ENCODE results near the gene TRAF4.
A peak's percentile ranks its signal among the peaks of the same experiment; 100 is the strongest.
"Not testable (repeated sequence)": the region's sequence is repeated elsewhere in the genome, so short reads cannot be mapped to it uniquely, and the experiment has no call there.

The TRAF4 gene

GRCh38 chr17:28715217-28715616 lies 28.6 kb upstream of the TRAF4 start:
- no peak for DNase-seq (ENCODE audit: low read depth in 2 of 2)

DNA sequence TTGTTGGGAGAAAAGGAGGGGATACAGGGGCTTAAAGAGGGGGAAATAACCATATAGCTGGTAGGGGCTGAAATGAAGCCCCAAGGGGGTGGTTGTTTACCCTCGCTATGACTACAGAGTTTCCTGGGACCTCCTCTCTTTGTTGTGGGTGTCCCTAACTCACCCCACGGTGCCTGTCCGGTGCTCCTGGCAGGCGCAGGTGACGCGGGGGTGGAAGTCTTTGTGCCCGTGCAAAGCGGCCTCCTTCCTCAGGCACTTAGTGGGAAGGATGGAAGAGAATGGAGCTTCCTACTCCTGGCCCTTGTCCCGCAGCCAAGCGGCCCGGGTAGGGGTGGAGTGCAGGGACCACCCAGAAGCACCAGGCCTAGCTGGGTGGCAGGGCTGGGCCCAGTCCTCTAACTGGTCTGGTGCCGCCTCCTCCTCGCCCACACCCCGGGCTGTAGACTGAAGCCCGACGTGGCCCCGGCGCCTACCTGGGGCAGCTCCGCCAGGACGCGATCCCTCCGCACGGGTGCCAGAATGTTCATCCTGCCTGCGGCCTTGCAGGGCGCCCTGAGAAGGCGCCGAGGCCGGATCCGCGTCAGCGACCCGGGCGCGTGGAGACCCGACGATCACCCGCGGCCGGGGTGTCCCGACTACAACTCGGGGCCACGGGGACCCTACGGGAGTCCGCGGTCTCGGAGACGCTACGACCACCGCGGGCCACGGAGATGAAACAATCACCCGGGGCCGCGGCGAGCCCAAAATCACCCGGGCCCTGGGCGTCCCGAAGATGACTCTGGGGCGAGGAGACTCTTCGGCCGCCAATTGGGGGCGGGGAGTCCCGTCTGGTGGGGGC lies 26.9 kb upstream of the TRAF4 start:
- no peak for DNase-seq (ENCODE audit: low read depth in 2 of 2)

- DNase-seq (ENCODE audit: low read depth in 2 of 2) = no peak
Observed at GRCh38 chr17:28717578-28718332, 26.1 kb upstream of the TRAF4 start, which contains the start of gene RAB34. Gene RAB34 (minus strand): TSS chr17:28717868. CDS start chr17:28717266, 602 bp downstream.

DNA sequence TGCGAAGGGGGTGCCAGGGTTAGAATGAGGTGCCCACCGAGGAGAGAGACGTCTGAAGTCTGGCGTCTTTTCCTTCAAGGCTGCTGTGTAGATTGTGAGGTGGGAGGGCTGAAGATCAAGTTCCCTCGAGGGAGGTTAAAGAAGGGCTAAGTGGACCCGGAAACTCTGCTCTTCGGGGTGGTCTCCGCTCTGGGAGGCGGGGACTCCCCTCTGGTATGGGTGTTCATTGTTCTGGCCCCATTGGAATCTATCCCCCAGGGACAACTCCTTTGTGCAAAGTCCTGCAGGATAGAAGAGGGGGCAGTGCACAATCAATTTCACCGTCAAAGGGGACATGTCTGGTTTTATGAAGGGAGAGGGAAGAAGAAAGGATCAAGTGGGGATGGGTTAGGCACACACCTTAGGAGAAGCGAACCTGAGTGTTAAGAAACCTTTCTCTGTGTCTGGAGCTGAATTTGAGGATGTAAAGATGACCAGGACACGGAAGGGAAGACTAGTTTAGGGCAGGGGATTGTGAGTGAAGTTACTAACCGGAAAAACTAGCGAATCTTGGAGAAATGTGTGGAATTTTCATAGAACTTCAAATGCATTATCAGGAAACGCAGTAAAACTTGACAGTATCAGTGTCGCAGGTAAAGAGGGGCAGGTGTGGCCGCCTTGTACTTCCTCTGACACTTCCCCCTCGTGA lies 25.3 kb upstream of the TRAF4 start:
- DNase-seq (ENCODE audit: low read depth in 2 of 2) = no peak

GRCh38 chr17:28719021-28719433 lies 24.8 kb upstream of the TRAF4 start:
- DNase-seq (ENCODE audit: low read depth in 2 of 2) = no peak

GRCh38 chr17:28720247-28720996 lies 23.4 kb upstream of the TRAF4 start:
- no peak for DNase-seq (ENCODE audit: low read depth in 2 of 2)

DNA sequence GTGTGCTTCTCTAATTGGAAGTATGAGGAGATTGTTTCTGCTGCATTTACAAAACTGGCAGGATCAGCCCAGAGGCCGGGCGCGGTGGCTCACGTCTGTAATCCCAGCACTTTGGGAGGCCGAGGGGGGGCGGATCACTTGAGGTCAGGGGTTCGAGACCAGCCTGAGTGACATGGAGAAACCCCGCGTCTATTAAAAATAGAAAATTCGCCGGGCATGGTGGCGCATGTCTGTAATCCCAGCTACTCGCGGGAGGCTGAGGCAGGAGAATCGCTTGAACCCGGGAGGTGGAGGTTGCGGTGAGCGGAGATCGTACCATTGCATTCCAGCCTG lies 22.8 kb upstream of the TRAF4 start:
- DNase-seq (ENCODE audit: low read depth in 2 of 2) = not testable (repeated sequence)

DNA sequence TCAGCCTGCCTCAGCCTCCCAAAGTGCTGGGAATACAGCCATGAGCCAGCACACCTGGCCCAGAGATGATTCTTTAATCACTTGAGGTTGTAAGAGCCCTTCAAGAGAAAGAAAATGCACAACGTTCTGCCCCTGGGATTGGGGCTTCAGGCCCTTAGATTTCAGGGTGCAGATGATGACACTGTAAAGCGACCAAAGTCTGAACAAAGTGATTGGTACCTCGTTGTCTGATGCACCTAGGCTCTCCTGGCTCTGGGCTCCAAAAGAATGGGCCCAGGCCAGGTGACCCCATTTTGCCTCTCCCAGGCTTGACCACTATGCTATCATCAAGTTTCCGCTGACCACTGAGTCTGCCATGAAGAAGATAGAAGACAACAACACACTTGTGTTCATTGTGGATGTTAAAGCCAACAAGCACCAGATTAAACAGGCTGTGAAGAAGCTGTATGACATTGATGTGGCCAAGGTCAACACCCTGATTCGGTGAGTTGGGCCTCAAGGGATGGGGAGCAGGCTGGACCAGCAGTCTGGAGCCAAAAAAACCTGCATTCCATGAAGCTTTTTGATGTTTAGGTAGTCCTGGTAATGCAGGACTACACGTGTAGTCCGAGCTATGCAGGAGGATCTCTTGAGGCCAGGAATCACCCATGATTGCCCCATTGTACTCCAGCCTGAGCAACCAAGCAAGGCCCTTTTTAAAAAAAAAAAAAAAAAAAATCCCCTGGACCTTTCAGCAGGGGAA lies 21.2 kb upstream of the TRAF4 start:
- no peak for DNase-seq (ENCODE audit: low read depth in 2 of 2)

GRCh38 chr17:28723159-28723835 lies 20.5 kb upstream of the TRAF4 start:
- DNase-seq (ENCODE audit: low read depth in 2 of 2) = no peak

- not testable (repeated sequence) for DNase-seq (ENCODE audit: low read depth in 2 of 2)
Observed at GRCh38 chr17:28723836-28724499, 19.8 kb upstream of the TRAF4 start.

DNA sequence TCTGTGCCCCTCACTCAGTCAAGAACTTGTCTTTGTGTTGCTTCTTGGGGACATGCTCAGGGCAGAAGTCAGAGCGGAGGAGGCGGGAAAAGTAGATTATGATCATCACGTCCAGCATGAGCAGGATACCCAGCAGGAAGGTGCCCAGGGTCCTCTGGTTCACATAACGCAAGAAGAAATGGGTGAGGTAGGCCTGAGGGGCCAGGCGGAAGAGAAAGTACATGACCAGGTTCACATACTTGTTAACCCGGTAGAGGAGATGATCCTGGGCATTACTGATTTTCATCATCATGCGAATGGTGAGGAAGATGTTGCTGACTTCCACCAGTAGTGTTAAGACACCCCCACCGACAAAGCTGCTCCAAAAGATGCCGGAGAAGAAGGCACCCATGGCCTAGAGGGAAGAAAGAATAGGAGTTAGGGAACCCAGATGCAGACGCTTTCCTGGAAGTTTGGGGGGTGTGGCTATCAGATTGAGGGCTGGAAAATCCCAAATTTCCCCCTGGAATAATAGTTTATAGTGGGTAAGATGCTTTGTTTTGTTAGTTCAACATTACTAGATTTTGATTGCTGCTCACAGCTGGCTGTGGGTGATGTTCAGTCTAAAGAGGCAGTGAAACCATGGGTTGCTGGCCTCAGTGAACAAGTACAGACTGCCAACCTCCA lies 19.2 kb upstream of the TRAF4 start:
- DNase-seq (ENCODE audit: low read depth in 2 of 2) = no peak

- DNase-seq (ENCODE audit: low read depth in 2 of 2) = no peak
Observed at GRCh38 chr17:28725166-28725659, 18.6 kb upstream of the TRAF4 start.

DNA sequence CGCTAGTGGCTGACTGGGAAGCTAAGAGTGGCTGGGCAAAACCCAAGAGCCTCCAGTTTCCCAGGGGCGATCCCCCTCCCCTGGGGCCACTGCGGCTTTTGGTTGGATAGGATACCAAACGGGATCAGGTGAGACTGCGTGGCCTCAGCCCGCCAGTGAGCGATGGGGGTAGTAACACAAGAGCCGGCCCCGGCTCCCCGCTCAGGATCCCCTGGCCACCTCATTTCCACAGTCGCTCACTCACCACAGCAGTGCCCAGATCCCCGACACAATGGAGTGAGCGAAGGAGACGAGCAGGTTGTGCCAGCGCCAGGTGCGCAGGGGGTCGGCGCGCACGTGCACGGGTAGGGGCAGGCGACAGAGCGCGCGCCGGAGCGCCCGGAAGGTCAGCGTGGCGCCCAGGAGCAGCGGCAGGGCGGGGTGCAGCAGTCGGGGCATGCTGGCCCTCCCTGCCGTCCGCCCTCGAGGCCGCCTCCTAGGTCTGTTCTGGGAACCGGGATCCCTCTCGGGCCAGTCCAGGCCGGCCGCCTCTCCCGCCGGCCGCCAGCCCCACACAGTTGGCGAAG lies 18.1 kb upstream of the TRAF4 start:
- no peak for DNase-seq (ENCODE audit: low read depth in 2 of 2)

GRCh38 chr17:28726226-28726626 lies 17.6 kb upstream of the TRAF4 start, which contains the start of gene TLCD1:
Gene TLCD1 (minus strand): TSS chr17:28726233. CDS start chr17:28726097, 136 bp downstream.
- DNase-seq (ENCODE audit: low read depth in 2 of 2) = peak in 1 of 2 donors; percentile 50

GRCh38 chr17:28726627-28727491 lies 17.0 kb upstream of the TRAF4 start:
- DNase-seq (ENCODE audit: low read depth in 2 of 2) = peak; percentile 79 to 82

- peak; percentile 90 to 95 for DNase-seq (ENCODE audit: low read depth in 2 of 2)
Observed at GRCh38 chr17:28728364-28729200, 15.2 kb upstream of the TRAF4 start, which contains the start of gene NEK8. Gene NEK8 (plus strand): TSS chr17:28728788. CDS start chr17:28728814, 26 bp downstream.

GRCh38 chr17:28729950-28730330 lies 13.9 kb upstream of the TRAF4 start:
- DNase-seq (ENCODE audit: low read depth in 2 of 2) = no peak
